ENCODE data around the gene SPAG16.

DNA sequence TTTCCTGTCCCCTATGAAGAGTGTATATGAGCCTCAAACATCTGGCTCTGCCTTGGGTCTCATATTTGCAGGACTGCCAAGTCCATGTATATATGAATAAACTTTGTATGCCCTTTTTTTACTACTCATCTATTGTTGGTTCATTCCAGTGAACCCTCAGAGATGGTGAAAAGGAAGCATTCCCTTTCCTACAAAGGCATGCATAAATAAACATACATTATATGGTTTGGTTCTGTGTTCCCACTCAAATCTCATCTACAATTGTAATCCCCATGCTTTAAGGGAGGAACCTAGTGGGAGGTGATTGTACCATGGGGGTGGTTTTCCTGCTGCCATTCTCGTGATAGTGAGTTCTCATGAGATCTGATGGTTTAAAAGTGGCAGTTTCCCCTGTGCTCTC is 534.2 kb downstream of the SPAG16 start:
- TF ChIP-seq, protein P1, sequence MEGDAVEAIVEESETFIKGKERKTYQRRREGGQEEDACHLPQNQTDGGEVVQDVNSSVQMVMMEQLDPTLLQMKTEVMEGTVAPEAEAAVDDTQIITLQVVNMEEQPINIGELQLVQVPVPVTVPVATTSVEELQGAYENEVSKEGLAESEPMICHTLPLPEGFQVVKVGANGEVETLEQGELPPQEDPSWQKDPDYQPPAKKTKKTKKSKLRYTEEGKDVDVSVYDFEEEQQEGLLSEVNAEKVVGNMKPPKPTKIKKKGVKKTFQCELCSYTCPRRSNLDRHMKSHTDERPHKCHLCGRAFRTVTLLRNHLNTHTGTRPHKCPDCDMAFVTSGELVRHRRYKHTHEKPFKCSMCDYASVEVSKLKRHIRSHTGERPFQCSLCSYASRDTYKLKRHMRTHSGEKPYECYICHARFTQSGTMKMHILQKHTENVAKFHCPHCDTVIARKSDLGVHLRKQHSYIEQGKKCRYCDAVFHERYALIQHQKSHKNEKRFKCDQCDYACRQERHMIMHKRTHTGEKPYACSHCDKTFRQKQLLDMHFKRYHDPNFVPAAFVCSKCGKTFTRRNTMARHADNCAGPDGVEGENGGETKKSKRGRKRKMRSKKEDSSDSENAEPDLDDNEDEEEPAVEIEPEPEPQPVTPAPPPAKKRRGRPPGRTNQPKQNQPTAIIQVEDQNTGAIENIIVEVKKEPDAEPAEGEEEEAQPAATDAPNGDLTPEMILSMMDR (IDR thresholded peaks at IDR 0.05) = no peak
- TF ChIP-seq ZFX (IDR thresholded peaks at IDR 0.05; ENCODE audit: borderline replicate concordance) = no peak

Data from 22Rv1 (cell line).